Raji (cell line): Measurements from ENCODE around the gene TSKS.
A peak's percentile ranks its signal among the peaks of the same experiment; 100 is the strongest.

ENCODE experiments used
- POLR2A ChIP-seq: IDR thresholded peaks from 2 replicates; pipeline ENCODE4 v1.6.1; 2011; ENCODE audit warnings: low read depth, low read length, control low read depth; ENCODE audit not compliant: insufficient read depth

TSKS gene

DNA sequence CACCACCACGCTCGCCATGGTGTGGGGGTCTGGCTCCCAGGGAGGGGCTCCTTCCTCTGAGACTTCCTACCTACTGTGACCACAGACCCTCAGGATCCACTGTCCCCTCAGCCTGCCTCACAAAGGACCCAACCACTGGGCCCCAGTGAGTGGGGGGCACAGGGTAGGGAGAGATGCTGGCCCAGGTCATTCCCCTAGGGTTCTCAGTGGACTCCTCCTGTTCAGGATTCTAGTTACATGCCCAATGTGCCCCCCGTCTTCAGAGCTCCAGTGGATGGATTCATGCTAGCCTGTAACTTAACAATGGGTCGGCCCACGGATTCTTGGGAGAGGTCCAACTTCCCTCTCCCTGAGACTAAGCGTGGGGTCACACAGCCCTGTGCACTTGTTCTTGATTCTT is at the start of gene TSKS:
TSKS (minus strand) TSS at position 77 of the 400 bp plus-strand sequence; CDS start at position 18, 59 bp downstream.
- TF ChIP-seq POLR2A: no peak

DNA sequence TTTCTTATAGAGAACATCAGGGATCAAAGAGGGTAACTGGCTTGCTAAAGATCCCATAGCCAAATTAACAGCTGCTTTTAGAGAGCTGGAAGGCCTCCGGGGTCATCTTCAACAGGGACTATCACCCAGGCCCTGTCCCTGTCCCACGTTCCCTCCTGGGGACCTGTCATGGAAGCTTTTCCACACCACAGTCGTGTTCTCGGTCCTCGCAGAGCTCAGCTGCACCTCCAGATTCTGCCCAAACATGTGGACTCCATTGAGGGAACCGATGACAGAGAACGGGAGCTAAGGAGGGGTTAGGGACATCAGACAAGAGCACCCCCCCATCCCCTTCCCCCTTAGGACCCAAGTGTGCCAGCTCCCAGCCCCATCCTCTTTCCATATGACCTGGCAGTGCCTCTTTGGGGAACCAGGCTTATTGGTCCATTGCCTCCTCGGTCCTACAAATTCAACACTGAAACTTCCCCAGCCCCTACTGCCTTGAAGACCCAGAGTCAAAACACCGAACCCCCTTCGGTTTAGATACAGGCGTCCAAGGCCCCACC is 49.4 kb upstream of the TSKS start:
- no peak for TF ChIP-seq POLR2A

GRCh38 chr19:49811328-49811727 is 48.2 kb upstream of the TSKS start:
- TF ChIP-seq POLR2A: no peak

DNA sequence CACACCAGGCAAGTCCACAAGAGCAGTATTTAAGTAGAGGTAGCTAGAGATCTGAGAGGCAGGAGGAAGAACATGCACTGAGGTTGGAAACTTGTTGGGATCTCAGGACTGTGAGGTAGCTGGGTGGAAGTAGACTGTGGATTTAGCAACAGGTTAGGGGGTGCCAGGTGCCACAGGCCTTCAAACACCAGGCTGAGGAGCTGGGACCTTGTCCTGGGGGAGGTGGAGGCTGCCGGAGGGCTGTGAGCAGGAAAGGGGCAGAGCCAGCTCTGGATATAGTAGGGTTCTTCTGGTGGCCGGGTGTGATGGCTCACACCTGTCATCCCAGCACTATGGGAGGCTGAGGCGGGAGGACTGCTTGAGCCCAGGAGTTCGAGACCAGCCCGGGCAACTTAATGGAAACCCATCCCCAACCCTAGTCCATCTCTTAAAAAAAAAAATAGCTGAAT is 46.9 kb upstream of the TSKS start:
- TF ChIP-seq POLR2A: no peak

DNA sequence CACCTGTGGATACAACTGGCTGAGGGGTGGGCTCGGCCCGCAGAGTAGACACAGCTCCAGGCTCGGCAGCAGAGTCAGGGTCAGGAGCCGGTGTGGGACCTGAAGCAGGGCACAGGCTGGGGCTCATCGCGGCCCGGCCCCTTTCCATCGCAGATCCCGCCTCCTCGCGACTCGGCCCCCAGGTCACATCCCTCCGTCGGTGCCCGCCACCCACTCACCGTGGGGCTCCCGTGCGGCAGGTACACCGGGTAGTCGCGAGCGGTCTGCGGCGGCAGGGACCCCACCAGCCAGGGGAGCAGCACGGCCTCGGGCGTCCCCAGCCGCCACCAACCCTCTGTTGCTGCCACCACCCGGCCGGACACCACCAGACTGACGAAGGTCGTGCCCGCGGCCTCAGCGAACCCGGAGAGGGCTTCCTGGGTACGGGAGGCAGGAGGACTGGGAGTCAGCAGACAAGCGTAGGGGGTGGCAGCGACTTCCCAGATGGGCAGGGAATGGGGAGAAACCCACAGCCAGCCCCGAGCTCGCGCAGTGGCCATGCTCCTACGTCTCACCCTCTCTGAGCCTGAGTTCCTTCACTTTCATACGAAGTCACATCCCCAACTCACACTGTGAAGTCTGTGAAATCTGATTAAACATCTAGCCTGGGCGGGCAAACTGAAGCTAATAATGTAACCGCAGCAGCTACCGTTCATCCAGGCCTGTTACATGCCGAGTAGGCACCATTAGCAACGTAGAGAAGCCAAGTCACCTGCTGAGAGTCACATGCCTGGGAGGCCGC is 46.2 kb upstream of the TSKS start:
- no peak for TF ChIP-seq POLR2A

- TF ChIP-seq POLR2A: no peak
Observed at GRCh38 chr19:49808711-49809159, 45.6 kb upstream of the TSKS start.

GRCh38 chr19:49807904-49808675 is 45.0 kb upstream of the TSKS start:
- no peak for TF ChIP-seq POLR2A

DNA sequence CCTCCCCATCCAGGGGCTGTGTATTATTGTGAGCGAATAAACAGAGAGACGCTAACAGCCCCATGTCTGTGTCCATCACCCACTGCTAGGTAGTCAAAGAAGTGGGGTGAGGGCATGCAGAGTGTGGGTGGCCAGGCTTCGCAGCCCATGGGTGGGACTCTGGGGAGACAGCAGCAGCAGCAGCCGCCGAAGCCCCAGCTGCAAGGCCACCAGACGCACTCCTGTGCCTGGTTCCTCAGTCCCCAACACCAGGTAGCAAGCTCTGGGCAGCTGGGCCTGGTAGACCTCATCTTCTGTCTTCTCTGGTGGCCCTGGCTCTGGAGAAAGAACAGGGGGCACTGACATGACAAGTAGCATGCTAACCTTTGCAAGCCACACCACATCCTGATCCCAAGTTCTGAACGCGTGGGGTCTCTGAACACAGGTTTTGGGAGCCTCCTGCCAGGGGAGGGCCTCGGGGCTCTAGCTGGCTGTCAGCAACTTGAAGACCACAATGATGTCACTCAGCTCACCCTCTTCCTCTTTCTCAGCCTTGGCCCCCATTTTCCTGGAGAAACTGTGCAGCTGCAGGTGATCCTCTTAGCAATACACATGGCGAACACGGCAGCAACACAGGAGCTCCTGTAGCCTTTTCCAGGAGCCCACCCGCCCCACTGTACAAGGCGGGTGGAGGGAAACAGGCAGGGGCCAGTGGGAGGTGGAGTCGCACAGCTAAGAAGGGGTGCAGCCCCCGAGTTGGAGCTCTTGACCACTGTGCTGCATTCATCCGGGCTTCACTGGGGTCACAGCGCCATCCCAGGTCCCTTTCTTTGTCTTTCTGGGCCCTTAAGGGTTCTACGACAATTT is 44.2 kb upstream of the TSKS start:
- TF ChIP-seq POLR2A: no peak

- TF ChIP-seq POLR2A: no peak
Observed at GRCh38 chr19:49806620-49806959, 43.5 kb upstream of the TSKS start.

DNA sequence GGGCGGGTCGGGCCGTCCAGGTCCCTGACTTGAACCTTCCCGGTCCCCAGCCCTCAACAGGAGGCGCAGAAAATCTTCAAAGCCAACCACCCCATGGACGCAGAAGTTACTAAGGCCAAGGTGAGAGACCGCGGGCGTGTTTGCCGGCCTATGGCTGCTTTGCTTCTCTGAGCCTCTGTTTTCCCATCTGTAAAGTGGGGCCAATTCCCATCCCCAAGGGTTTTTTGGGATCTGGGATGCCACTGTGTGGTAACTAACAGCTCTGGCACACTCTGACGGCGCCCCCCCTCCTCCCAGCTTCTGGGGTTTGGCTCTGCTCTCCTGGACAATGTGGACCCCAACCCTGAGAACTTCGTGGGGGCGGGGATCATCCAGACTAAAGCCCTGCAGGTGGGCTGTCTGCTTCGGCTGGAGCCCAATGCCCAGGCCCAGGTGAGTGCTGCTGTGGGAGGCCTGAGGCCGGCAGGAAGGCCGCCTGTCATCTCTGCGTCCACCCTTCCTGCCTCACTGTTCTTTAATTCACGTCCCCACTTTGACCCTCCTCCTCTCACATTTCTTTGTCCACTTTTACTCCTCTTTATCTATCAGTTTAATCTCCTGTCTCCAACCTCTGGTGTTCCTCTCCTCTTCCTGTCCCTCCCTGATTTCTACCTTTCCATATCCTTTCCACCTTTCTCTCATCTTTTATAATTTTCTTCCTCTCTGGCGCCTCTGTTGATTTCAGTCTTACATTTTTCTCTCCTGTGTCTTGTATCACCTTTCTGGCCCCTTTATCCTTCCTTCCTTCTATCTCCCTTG is 42.9 kb upstream of the TSKS start:
- TF ChIP-seq POLR2A: 0 out of 2 replicates have a peak, but pooled peaks have one; percentile 22

DNA sequence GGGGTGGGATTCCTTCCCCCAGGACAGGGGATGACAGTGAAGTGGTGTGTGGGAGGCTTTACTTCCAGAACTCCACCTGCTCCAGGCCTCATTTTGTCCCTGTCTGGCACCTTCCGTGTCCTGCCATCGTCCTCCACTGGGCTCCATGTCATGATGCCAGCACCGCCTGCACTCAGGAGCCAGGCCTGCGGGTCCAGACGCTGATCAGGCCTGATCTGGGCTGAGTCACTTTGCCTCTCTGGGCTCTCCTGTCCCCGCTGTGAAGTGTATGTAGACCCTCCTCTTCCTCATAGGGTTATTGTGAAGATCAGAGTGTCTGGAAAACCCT is 40.4 kb upstream of the TSKS start:
- no peak for TF ChIP-seq POLR2A

DNA sequence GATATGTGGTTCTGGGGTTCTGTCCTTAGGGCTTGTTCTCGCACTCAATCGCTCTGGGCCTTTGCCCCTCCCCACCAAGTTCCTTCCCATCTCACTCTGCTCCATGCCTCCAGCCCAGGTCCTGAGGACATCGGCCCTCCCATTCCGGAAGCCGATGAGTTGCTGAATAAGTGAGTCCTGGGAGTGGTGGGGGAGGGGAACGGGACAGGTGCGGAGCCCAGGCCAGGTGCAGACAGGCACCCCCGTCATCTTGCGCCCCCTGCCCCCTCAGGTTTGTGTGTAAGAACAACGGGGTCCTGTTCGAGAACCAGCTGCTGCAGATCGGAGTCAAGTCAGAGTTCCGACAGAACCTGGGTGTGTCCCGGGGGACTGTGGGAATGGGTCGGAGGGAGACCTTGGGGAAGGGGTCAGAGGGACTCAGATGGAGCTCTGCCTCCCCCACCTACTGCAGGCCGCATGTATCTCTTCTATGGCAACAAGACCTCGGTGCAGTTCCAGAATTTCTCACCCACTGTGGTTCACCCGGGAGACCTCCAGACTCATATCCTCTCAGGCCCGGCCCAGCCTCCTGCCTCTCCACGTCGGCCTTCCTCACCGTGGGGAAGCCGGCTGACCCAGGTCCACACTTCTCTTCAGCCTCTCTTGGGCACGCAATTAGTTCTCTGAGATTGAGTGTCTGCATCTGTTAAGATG is 39.9 kb upstream of the TSKS start:
- no peak for TF ChIP-seq POLR2A

- no peak for TF ChIP-seq POLR2A
Observed at GRCh38 chr19:49801966-49802661, 39.0 kb upstream of the TSKS start.
